ENCODE data around the gene SERPINE2.

DNA sequence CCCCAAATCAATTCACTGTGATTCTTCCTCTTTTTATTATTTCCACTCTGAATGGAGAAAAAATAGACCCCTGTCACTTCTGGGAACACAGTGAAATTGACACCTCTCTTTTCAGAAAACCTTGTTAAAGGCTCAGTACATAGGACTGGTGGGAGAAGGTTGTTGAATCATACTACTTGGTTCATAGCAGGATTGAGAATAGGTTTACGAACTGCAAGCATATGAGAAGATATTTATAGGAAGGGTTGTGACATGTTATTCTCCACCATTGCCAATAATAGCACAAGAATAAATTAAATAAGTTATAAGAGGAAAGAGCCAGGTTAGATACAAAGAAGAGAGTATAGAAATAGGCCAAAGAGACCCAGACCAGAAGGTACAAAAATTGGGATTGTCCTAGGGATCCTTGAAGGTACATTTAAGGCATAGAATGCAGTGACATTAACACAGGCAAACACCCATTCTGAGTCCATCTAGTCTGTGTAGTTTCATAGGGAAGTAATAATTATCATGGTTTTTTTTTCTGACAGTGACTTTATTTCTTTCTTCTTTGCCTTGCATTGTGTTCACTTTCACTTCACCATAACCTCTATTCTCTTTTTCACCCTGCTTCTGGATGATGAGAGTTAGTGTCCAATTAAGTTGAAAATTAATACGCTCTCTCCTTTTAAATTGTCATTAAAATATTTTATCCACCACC lies 21.8 kb upstream of the SERPINE2 start:
- TF ChIP-seq, protein P1, sequence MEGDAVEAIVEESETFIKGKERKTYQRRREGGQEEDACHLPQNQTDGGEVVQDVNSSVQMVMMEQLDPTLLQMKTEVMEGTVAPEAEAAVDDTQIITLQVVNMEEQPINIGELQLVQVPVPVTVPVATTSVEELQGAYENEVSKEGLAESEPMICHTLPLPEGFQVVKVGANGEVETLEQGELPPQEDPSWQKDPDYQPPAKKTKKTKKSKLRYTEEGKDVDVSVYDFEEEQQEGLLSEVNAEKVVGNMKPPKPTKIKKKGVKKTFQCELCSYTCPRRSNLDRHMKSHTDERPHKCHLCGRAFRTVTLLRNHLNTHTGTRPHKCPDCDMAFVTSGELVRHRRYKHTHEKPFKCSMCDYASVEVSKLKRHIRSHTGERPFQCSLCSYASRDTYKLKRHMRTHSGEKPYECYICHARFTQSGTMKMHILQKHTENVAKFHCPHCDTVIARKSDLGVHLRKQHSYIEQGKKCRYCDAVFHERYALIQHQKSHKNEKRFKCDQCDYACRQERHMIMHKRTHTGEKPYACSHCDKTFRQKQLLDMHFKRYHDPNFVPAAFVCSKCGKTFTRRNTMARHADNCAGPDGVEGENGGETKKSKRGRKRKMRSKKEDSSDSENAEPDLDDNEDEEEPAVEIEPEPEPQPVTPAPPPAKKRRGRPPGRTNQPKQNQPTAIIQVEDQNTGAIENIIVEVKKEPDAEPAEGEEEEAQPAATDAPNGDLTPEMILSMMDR (IDR thresholded peaks at IDR 0.05): no peak
- TF ChIP-seq POLR2A (IDR thresholded peaks at IDR 0.05): no peak
